GM15510 (cell line): ENCODE data around the gene BUB1.
A peak's percentile ranks its signal among the peaks of the same experiment; 100 is the strongest.

Experiments
- POLR2A ChIP-seq: IDR thresholded peaks from 3 replicates; pipeline ENCODE4 v1.6.1; 2011; ENCODE audit warnings: borderline replicate concordance; ENCODE audit not compliant: insufficient read length; ENCODE audit errors: extremely low read depth

BUB1 gene

DNA sequence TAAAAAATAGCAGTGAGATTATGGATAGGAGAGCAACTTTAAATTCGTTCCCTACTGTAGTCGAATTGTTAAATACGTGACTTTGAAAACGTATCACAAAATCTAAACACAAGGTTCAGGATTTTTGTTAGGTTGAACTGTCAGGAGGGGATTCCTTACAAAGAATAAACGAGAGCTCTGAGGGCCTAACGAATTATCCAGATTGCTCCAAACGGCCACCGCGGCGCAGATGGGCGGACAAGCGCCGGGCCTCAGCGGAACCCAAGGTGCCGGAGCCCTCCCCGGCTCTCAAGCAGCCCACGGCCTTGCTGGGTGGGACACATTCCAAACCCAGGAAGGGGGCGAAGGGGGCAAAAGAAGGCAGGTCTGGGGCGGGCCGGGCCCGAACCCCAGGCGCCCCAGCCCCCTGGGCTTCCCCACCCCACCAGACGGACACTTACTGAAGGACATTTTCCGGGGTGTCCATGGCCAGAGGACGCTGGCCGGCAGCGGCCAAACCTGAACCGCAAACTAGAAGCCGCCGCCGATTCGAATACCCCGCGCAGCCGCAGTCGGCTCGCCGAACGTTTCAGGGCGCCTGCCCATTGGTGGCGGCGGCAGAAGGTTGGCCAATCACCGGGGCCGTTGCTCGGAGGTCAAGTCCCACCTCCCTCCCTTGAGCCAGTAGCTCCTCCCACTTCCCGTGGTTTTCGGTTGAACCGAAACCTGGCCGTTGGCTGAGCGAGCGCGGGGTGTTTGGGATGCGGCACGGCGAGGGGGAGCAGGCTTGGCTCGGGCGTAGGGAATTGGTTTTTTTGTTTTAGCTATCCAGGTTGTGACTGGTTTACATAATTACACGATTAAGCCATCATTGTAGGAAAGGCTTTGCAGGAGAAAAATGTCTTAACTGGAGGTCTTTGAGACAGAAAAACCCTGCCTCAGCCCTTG, at the start of gene BUB1:
Gene BUB1 (minus strand): TSS at position 534 of the 927 bp plus-strand sequence. CDS start 68 bp downstream, at position 466.
- peak; percentile 94 for TF ChIP-seq POLR2A

DNA sequence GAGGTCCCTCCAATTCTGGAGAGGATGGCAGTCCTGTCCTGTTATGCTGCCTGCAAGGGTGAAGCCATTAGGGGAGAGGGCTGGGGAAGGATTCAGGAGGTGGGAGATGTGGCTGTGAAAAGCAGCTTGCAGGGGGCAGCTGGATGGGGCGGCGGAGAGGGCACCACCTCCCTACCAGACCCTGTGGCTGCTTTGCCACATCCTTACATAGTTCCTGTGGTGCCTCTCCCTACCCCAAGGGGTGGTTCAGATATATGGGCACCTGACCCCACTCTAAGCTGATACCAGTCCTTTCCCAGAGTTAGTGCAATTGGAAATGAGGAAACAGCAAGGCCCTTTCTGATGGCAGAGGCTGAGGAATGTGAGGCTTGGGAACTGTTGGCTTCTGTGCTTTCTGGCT, 48.4 kb upstream of the BUB1 start:
- TF ChIP-seq POLR2A: no peak

DNA sequence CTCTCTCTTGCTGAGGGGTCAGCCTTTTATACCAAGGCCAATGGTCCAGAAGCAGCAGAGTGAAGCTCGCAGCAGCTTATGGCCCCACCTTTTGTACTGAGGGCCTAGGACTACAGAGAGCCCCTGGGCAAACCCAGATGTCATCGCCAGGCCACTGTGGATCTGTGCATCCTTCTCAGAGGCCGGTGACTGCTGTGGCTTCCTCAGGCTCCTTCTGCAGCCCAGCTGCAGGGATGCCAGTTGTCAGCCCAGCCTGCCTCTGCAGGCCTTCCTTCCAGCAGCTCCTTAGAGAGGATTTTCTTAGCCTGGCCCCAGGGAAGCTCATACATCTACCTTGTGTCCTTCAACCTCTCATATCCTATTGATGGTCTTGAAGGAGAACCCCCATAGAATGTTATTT, 48.0 kb upstream of the BUB1 start:
- no peak for TF ChIP-seq POLR2A

DNA sequence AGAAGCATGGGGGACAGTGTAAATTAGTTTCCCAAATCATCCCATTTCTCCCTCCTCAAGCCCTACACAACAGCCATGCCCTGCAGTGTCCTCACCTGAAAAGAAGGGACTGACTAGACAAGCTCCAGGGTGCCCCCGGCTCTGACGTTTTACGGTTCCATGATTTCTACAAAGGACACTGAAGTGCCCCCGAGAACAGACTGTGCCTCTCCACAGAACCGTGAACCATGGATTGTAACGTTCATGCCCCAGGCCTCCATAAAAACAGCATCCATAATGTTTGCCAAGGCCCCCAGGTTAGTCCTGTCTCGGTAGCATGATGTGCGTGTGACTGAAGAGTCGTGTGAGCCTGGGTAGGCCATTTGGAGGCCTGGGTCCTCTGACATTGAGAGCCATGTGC, 47.5 kb upstream of the BUB1 start:
- TF ChIP-seq POLR2A: no peak

DNA sequence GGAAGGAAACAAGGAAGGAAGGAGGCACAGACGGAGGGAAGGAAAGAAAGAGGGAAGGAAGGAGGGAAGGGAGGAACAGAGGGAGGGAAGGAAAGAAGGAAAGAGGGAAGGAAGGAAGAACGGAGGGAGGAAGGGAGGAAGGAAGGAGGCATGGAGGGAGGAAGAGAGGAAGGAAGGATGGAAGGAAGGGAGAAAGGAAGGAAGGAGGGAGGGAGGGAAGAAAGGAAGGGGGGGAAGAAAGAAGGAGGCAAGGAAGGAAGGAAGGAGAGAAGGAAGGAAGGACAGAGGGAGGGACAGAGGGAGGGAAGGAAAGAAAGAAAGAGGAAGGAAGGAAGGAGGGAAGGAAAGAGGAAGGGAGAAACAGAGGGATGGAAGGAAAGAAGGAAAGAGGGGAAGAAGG, 47.0 kb upstream of the BUB1 start:
- no peak for TF ChIP-seq POLR2A

DNA sequence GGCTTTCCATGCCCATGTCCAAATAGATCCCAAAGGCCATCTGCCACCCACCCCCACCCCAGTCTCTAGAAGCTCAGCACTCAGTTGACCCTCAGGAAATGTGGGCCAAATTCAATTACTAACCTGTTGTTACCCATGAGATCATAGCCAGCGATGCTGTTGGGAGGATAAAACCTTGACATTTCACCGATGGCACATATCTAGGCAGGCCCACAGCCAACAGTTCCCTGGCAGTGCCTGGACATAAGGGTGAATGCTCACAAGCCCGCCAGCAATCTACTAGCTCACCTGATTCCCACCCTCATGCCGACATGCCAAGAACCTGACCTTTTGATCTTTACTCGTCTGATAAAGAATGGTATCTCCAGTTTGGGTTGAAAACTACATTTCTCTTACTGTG, 42.7 kb upstream of the BUB1 start:
- TF ChIP-seq POLR2A: no peak

DNA sequence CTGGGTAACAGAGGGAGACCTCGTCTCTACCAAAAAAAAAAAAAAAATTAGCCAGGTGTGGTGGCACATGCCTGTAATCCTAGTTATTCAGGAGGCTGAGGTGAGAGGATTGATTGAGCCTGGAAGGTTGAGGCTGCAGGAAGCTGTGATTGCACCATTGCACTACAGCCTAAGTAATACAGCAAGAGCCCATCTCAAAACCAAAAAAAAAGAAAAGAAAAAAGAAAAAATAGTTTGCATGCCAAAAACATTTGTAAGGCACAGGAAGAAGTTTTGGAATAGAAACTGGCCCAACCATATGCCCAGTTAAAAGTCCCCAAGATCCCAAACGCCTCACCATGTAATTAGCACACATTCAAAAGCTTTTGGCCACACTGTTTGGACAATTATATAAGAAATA, 41.1 kb upstream of the BUB1 start:
- no peak for TF ChIP-seq POLR2A

DNA sequence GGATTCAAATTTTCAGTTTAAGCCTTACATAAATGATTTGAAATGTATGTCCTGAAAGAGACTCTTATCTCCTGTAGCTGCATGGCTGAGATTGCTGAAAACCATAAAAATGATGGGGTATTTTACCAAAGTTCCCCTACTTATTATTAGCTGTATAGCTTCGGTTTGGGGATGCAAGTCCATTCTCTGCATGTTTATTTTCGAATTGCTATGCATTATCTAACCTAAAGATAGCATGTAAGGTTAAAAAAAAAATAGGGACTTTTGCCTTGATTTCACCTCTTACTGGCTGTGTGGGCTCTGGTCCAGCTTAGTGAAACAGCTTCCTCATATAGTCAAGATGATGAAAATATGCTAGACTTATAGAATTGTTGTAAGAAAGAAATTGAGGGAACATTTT, 40.5 kb upstream of the BUB1 start:
- TF ChIP-seq POLR2A: no peak

DNA sequence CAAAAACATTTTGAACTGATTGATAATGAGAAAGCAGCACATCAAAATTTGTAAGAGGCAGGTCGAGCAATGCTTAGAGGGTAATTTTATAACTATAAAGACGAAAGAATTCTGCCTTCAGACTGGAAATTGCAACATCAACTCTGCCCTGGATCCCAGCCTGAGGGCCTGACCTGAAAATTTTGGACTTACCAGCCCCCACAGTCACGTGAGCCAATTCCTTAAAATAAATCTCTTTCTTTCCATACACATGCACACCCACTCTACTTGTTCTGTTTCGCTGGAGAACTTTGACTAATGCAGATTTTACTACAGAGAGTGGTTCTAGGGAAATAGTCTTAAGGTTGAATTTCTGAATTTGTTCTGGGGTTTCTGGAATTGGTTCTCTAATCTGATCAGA, 39.9 kb upstream of the BUB1 start:
- TF ChIP-seq POLR2A: no peak

DNA sequence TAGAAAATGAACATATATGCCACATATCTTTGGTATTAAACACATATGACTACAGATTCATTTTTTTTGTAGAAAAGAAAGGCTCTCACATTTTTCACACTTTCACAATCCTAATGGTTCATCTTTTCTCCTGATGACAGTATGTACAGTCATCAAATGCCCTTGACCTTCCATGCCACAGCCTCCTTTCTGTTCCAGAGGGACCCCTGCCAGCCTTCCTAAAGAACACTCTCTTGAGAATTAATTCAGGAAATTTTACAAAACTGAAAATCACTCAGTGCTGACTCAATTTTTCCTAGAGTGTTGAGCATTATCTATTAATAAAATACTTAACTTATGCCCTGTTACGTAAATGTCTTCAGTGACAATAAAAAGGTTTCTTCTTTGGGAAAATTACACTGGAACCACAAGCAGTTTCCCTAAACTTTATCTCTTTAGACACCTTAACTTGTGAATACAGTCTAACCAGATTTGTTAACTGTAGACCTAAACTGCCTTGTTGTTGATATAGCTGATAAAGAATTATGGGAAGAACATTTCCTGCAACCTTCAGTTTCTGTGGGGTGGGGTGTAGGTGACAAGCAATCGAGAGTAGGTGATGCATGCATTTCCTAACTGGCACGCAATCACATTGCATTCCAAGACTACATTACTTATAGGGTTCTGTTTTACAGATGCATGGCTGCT, 39.2 kb upstream of the BUB1 start:
- no peak for TF ChIP-seq POLR2A

DNA sequence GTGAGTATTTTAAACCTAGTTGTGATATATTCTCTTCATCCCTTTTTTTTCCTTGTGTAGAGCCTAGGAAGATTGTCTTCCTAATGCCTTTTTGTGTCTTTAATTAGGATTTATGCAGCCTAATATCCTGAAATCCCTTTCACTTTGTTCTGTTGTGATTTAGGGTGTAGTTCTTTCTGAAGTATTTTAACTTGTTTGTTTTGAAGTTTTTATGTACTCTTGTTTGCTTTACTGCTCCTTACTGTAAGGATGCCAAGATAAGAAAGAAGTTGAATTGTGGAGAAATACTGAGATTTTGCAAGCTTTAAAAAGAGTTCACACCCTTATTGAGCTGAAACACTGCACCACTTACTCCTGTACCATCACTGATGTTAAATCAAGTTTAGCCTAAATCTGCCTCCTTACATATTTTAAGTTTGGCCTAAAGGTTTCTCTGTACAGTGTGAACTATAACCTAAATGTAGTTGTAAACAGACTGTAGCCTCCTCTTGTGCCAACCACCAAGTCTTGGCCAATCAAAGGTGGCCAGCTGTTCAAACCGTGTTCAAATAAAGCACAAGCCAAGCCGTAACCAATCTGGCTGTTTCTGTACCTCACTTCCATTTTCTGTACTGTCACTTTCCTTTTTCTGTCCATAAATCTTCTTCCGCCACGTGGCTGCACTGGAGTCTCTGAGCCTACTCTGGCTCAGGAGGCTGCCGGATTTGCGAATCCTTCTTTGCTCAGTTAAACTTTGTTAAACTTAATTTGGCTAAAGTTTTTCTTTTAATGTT, 36.8 kb upstream of the BUB1 start:
- no peak for TF ChIP-seq POLR2A

DNA sequence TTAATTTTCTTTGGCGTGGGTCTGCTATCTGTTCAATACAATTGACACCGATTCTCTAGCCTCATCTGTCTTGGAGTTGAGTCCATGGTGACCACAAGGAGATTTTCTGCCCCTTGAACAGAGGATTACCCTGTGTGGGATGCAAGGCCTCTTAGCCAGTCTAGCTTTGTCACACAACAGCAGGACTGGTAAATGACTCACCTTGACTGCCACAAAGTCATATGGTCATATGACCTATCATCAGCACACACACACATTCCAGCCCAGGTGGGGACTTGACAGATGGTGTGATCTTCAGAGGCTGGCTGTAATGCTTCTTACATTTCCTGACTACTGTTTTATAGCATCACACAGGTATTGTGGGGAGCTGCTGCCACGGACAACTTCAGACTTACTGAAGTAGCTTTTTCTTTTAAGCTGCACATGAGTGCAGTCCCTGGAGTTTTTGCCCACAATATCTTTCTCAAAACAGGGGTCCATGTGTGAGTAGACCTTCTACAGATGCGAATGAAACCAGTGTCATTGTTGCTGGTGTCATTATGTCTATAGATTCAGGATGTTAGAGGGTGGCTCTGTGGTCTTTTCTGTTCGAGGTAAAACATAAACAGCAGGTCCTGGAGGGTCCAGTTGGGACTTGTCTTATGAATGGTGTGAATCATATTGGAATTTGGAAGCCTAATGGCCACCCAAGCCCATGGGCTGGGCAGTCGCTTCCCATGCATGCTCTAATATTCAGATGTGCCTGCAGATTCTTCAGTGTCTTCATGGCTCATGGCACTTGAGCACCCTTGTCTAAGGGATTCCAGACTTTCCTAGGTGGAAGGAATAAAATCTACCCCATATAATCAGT, 35.9 kb upstream of the BUB1 start:
- no peak for TF ChIP-seq POLR2A

DNA sequence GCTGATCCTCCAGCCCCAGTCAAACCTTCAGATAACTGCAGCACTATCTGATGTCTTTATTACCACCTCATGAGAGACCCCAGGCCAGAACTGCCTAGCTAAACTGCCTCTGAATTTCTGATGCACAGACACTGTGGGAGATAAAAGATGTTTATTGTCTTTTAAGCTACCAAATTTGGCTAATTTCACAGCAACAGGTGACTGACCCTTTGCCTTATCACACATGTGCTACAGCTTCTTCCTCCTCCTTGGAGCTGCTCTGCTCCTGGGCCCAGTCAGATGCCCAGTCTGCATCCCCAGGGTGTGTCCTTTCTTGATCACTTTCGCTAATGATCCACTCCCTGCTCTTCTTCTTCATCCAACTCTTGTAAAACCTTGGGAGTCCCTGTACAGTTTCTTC, 34.9 kb upstream of the BUB1 start:
- no peak for TF ChIP-seq POLR2A

DNA sequence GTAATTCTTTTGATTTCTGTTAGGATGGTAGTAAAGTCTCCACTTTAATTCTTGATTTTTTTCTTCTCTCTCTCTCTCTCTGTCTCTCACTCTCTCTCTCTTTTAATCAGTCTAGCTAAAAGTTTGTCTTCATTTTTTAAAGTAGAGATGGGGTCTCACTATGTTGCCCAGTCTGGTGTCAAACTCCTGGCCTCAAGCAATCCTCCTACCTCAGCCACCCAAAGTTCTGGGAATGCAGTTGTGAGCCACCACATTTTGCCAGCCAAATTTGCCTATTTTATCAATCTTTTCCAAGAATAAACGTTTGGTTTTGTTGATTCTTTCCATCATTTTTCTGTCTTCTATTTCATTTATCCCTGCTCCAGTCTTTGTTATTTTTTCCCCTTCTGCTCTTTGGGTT, 30.6 kb upstream of the BUB1 start:
- TF ChIP-seq POLR2A: no peak
